HCT116 (cell line): ENCODE data around the gene GRIN2A. TPM values are rescaled to one million over a fixed set of nuclear protein-coding genes. Genes with fewer than 3 reads are reported as not detected.

Source experiments
- ATAC-seq: fragments of 200-7000 bp; cut with Tn5 transposase; 2 replicates; pipeline ENCODE4 v1.9.1; 2020; ENCODE audit warnings: mild to moderate bottlenecking, moderate library complexity
- BruUV-seq: library from RNA; stranded (reverse); fragments of 400-500 nt; replicated peaks from 2 replicates; lab custom pipeline; 2021; lab: Mats Ljungman, UMichigan
- CTCF ChIA-PET: fragments of 300-600 bp; sonication (Branson Sonifier 250); formaldehyde crosslinking; loops from one replicate; lab custom pipeline; 2021; ENCODE audit warnings: antibody characterized with exemption; lab: Charles Lee
- POLR2A ChIA-PET: fragments of 300-600, 350-600 bp; sonication (Branson Sonifier 250); formaldehyde crosslinking; loops from one replicate; lab custom pipeline; 2021; ENCODE audit warnings: antibody characterized with exemption; lab: Charles Lee
- RAD21 ChIA-PET, 2 experiments: fragments of 300-600 bp; sonication (Branson Sonifier 250); formaldehyde crosslinking; loops; one replicate each; lab custom pipeline; 2023; ENCODE audit warnings: low total read pairs in 2 of 2; ENCODE audit not compliant: uncharacterized antibody in 2 of 2, unreplicated experiment in 2 of 2, low non-redundant PET in 1 of 2; lab: Charles Lee
- DNase-seq: peaks from one replicate; pipeline ENCODE4 v3.0.0-alpha.2; 2010; ENCODE audit warnings: low read depth, low spot score
- H2AFZ ChIP-seq: fragments of 200-600 bp; shearing (Covaris generic), sonication (generic); 2 replicates; pipeline ENCODE4 v1.6.1; 2017; ENCODE audit warnings: low read depth, mixed run types, mixed read lengths, antibody characterized with exemption, low read length; ENCODE audit not compliant: poor library complexity, severe bottlenecking
- H3K27ac ChIP-seq: 2 replicates; pipeline ENCODE4 v1.5.1; 2012; ENCODE audit warnings: low read depth, low read length
- H3K27me3 ChIP-seq: fragments of 200-600 bp; sonication (generic); 2 replicates; pipeline ENCODE4 v1.6.1; 2016; ENCODE audit warnings: mixed run types, low read length, mixed read lengths; ENCODE audit not compliant: insufficient read depth
- H3K36me3 ChIP-seq, 2 experiments: fragments of 200-500 bp in 1 of 2; fragments of 200-600 bp in 1 of 2; sonication (Bioruptor generic) in 1 of 2; sonication (generic) in 1 of 2; 2 replicates each; pipeline versions ENCODE4 v1.5.1 to v1.6.1; 2014 to 2016; ENCODE audit warnings: low read length in 2 of 2, inconsistent platforms in 1 of 2, mixed read lengths in 1 of 2, mixed run types in 1 of 2; ENCODE audit not compliant: insufficient read depth in 2 of 2, control insufficient read depth in 1 of 2
- H3K4me1 ChIP-seq, 2 experiments: fragments of 200-600 bp in 1 of 2; sonication (generic) in 1 of 2; 2 replicates each; pipeline versions ENCODE4 v1.5.1 to v1.6.1; 2012 to 2017; ENCODE audit warnings: low read length in 2 of 2, inconsistent platforms in 1 of 2, mild to moderate bottlenecking in 1 of 2, mixed read lengths in 1 of 2, mixed run types in 1 of 2, moderate library complexity in 1 of 2; ENCODE audit not compliant: insufficient read depth in 2 of 2, control insufficient read depth in 1 of 2
- H3K4me2 ChIP-seq: fragments of 200-600 bp; sonication (generic); 2 replicates; pipeline ENCODE4 v1.6.1; 2017; ENCODE audit warnings: mixed run types, low read length, mixed read lengths
- H3K4me3 ChIP-seq, 2 experiments: fragments of 200-600 bp in 1 of 2; sonication (generic) in 1 of 2; replicated peaks in 1 of 2; 2 replicates each; pipeline ENCODE4 v1.5.1; 2011 to 2016; ENCODE audit warnings: low read length in 2 of 2, control low read depth in 1 of 2, low read depth in 1 of 2, mild to moderate bottlenecking in 1 of 2, mixed read lengths in 1 of 2, mixed run types in 1 of 2
- H3K79me2 ChIP-seq: fragments of 200-600 bp; sonication (generic); 2 replicates; pipeline ENCODE4 v1.6.1; 2017; ENCODE audit warnings: mild to moderate bottlenecking, mixed run types, low read length, moderate library complexity, mixed read lengths; ENCODE audit not compliant: insufficient read depth
- H3K9ac ChIP-seq: fragments of 200-600 bp; sonication (generic); 2 replicates; pipeline ENCODE4 v1.6.1; 2016; ENCODE audit warnings: low read length, mixed read lengths
- H3K9me2 ChIP-seq: fragments of 200-600 bp; sonication (generic), shearing (Covaris generic); 2 replicates; pipeline ENCODE4 v1.6.1; 2017; ENCODE audit warnings: mixed run types, mild to moderate bottlenecking, moderate library complexity; ENCODE audit not compliant: insufficient read depth
- H3K9me3 ChIP-seq, 2 experiments: fragments of 200-500 bp in 1 of 2; fragments of 200-600 bp in 1 of 2; sonication (Bioruptor generic) in 1 of 2; sonication (generic) in 1 of 2; 2 replicates each; pipeline ENCODE4 v1.6.1; 2014 to 2017; ENCODE audit warnings: low read length in 2 of 2, mixed read lengths in 2 of 2, inconsistent platforms in 1 of 2, low read depth in 1 of 2, mild to moderate bottlenecking in 1 of 2, mixed run types in 1 of 2, moderate library complexity in 1 of 2; ENCODE audit not compliant: control insufficient read depth in 1 of 2, insufficient read depth in 1 of 2
- H4K20me1 ChIP-seq: fragments of 200-600 bp; sonication (generic), shearing (Covaris generic); 2 replicates; pipeline ENCODE4 v1.6.1; 2017; ENCODE audit warnings: mixed run types, mild to moderate bottlenecking, moderate library complexity; ENCODE audit not compliant: insufficient read depth
- CBX3 ChIP-seq: IDR thresholded peaks from 2 replicates; pipeline ENCODE4 v1.6.1; 2012; ENCODE audit warnings: low read depth
- CEBPB ChIP-seq: IDR thresholded peaks from 2 replicates; pipeline ENCODE4 v1.6.1; 2012; ENCODE audit warnings: low read depth
- EGR1 ChIP-seq: IDR thresholded peaks from 2 replicates; pipeline ENCODE4 v1.6.1; 2012; ENCODE audit warnings: low read depth
- ELF1 ChIP-seq: IDR thresholded peaks from 2 replicates; pipeline ENCODE4 v1.6.1; 2012; ENCODE audit warnings: low read depth, borderline replicate concordance
- EZH2phosphoT487 ChIP-seq: fragments of 200-600 bp; IDR thresholded peaks from 2 replicates; pipeline ENCODE4 v1.6.1; 2018; ENCODE audit warnings: antibody characterized with exemption, borderline replicate concordance
- FOSL1 ChIP-seq: IDR thresholded peaks from 2 replicates; pipeline ENCODE4 v1.6.1; 2012; ENCODE audit warnings: low read depth
- JUND ChIP-seq: IDR thresholded peaks from 2 replicates; pipeline ENCODE4 v1.6.1; 2012
- POLR2A ChIP-seq: IDR thresholded peaks from 2 replicates; pipeline ENCODE4 v1.7.0; 2011; ENCODE audit warnings: borderline replicate concordance; ENCODE audit not compliant: insufficient read depth, insufficient read length; ENCODE audit errors: extremely low read depth
- POLR2AphosphoS5 ChIP-seq: IDR thresholded peaks from 2 replicates; pipeline ENCODE4 v1.6.1; 2011; ENCODE audit warnings: mild to moderate bottlenecking, low read depth, low read length, moderate library complexity
- RAD21 ChIP-seq: IDR thresholded peaks from 2 replicates; pipeline ENCODE4 v1.6.1; 2012; ENCODE audit warnings: low read depth, mild to moderate bottlenecking
- REST ChIP-seq: IDR thresholded peaks from 2 replicates; pipeline ENCODE4 v1.6.1; 2012; ENCODE audit warnings: low read depth
- SIN3A ChIP-seq: IDR thresholded peaks from 2 replicates; pipeline ENCODE4 v1.6.1; 2012; ENCODE audit warnings: low read depth
- SRF ChIP-seq: IDR thresholded peaks from 2 replicates; pipeline ENCODE4 v1.6.1; 2012; ENCODE audit warnings: low read depth
- TCF7L2 ChIP-seq: IDR thresholded peaks from 2 replicates; pipeline ENCODE4 v1.7.0; 2011; ENCODE audit warnings: borderline replicate concordance, inconsistent platforms; ENCODE audit not compliant: insufficient read depth, insufficient read length; ENCODE audit errors: extremely low read depth
- ZFX ChIP-seq: fragments of 450-650 bp; IDR thresholded peaks from 2 replicates; pipeline ENCODE4 v1.6.1; 2017
- ZNF274 ChIP-seq: fragments of 200-500 bp; sonication (Bioruptor generic); IDR thresholded peaks from 2 replicates; pipeline ENCODE4 v1.6.1; 2014; ENCODE audit warnings: mild to moderate bottlenecking, low read depth, low read length, inconsistent platforms
- intact Hi-C: fragments of 100-400 bp; cut with micrococcal nuclease; formaldehyde crosslinking; loops from 2 replicates; pipeline ENCODE4 v1.10.0; 2022
- total RNA-seq: library from RNA; stranded (reverse); gene quantifications from one replicate; pipeline ENCODE4 v1.2.1, GENCODE V29; 2021; ENCODE audit not compliant: unreplicated experiment
- TF ChIP-seq, protein P1 (sequence below): IDR thresholded peaks from 2 replicates; pipeline ENCODE4 v1.6.1; 2012
- TF ChIP-seq, protein P2 (sequence below): IDR thresholded peaks from 2 replicates; pipeline ENCODE4 v1.6.1; 2012

GRIN2A gene
- total RNA-seq, 1 experiment from 2014 or later = 0.02 TPM

GRCh38 chr16:9778849-9779248, 403.4 kb downstream of the GRIN2A start:
- no peaks in the 10 kb centered on the region for H3K4me1 ChIP-seq
- H3K4me3 ChIP-seq = no peak overlapping the region
- no TSS peak for BruUV-seq
- H3K9ac ChIP-seq = no peak overlapping the region
- TF ChIP-seq CEBPB (no peak), JUND (no peak), RAD21 (no peak), ZFX (no peak), TCF7L2 (no peak), SIN3A (no peak), ZNF274 (no peak), SRF (no peak), POLR2AphosphoS5 (no peak), REST (no peak), FOSL1 (no peak), EZH2phosphoT487 (no peak), ELF1 (no peak), CBX3 (no peak), POLR2A (no peak), EGR1 (no peak)
- TF ChIP-seq, protein P1, sequence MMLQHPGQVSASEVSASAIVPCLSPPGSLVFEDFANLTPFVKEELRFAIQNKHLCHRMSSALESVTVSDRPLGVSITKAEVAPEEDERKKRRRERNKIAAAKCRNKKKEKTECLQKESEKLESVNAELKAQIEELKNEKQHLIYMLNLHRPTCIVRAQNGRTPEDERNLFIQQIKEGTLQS = no peak
- TF ChIP-seq, protein P2, sequence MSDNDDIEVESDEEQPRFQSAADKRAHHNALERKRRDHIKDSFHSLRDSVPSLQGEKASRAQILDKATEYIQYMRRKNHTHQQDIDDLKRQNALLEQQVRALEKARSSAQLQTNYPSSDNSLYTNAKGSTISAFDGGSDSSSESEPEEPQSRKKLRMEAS = no peak
- TF ChIP-seq, all 23 proteins: peak for 0
- Histone ChIP-seq H3K36me3 (no peaks in the 10 kb centered on the region), H4K20me1 (no peaks in the 10 kb centered on the region), H2AFZ (no peak overlapping the region), H3K27me3 (0 out of 2 replicates have a peak, but pooled peaks cover 8% of the 10 kb centered on the region), H3K4me2 (no peak overlapping the region), H3K79me2 (no peaks in the 10 kb centered on the region), H3K27ac (no peak overlapping the region), H3K9me2 (no peaks in the 10 kb centered on the region), H3K9me3 (no peaks in the 10 kb centered on the region)
- CTCF ChIA-PET = no interaction called here
- intact Hi-C loops = no loop called here
- DNase-seq = no peak
- RAD21 ChIA-PET = no interaction called here
- ATAC-seq = no peak
- POLR2A ChIA-PET = no interaction called here
